Sigmoid colon (tissue), 7 donors: Measurements from ENCODE around the gene KLHL22. TPM values are rescaled to one million over a fixed set of nuclear protein-coding genes. Genes with fewer than 3 reads are reported as not detected.

Source experiments
- polyA plus RNA-seq, 3 donors: library from polyadenylated mRNA; stranded (reverse); fragments of 200-250 nt; gene quantifications; one replicate each; pipeline ENCODE4 v1.2.3, GENCODE V29; 2013
- small RNA-seq, 3 donors: library from RNA; depleted of rRNA; stranded (forward); fragments of <200 nt; gene quantifications; one replicate each; pipeline ENCODE3, GENCODE V24; 2016
- total RNA-seq, 4 donors: library from RNA; depleted of rRNA; stranded (reverse); fragments of >200 nt; gene quantifications; one replicate each; pipeline ENCODE4 v1.1.0, GENCODE V29; 2016
- donor health status: healthy with polysubstance abuse.
- donor health status: Bipolar disorder and iron deficiency.
- donor health status: healthy.

KLHL22 gene
- total and polyA plus RNA-seq, 7 donors: 5.4 to 39.6 (median 26.4) TPM

Small RNA genes lying within 50 kb of the gene (small RNA-seq; reads per million reads assigned to genes)
- gene RF00019: 0 reads per million in 3 donors
- 0 reads per million in 3 donors for gene RN7SL812P
- gene RNU6-225P: 0 to 0.11 (median 0) reads per million in 3 donors
- 0 to 0.07 (median 0) reads per million in 3 donors for gene RNY1P9

Other genes starting within 250 kb of the KLHL22 start
- under 1 TPM in 2 of 4 donors, not detected in 2; 0.36 to 0.83 TPM for gene RTN4R, start 227.5 kb downstream of the KLHL22 start, total RNA-seq
- 1 to 10 TPM in 2 of 3 donors, under 1 TPM in 1; 0.60 to 4.3 (median 1.4) TPM for gene RTN4R, start 227.5 kb downstream of the KLHL22 start, polyA plus RNA-seq
- gene DGCR6L, start 175.7 kb downstream of the KLHL22 start, total RNA-seq: 10 to 100 TPM; 62.3 to 88.6 (median 69.8) TPM
- 10 to 100 TPM; 38.6 to 72.7 (median 54.6) TPM for gene DGCR6L, start 175.7 kb downstream of the KLHL22 start, polyA plus RNA-seq
- 10 to 100 TPM; 11.4 to 18.8 (median 15.2) TPM for gene ZNF74, start 101.6 kb downstream of the KLHL22 start, total RNA-seq
- 1 to 10 TPM; 1.4 to 4.8 (median 2.4) TPM for gene ZNF74, start 101.6 kb downstream of the KLHL22 start, polyA plus RNA-seq
- 10 to 100 TPM in 3 of 4 donors, 1 to 10 TPM in 1; 6.4 to 12.8 (median 10.4) TPM for gene SCARF2, start 58.0 kb downstream of the KLHL22 start, total RNA-seq
- 1 to 10 TPM in 1 of 3 donors, under 1 TPM in 2; under 0.01 to 1.9 (median 0.46) TPM for gene SCARF2, start 58.0 kb downstream of the KLHL22 start, polyA plus RNA-seq
- 10 to 100 TPM; 26.4 to 75.3 (median 34.9) TPM for gene MED15, start 11.8 kb upstream of the KLHL22 start, total RNA-seq
- 10 to 100 TPM; 25.8 to 86.8 (median 37.5) TPM for gene MED15, start 11.8 kb upstream of the KLHL22 start, polyA plus RNA-seq